GM12864 (cell line): ENCODE data around the gene DLGAP3.

Experiments used
- DNase-seq: peaks from one replicate; pipeline ENCODE4 v3.0.0-alpha.2; 2011; ENCODE audit warnings: low read depth
- H3K4me3 ChIP-seq: 2 replicates; pipeline ENCODE4 v1.5.1; 2011; ENCODE audit warnings: mild to moderate bottlenecking, low read depth, low read length, control low read depth
- TF ChIP-seq, protein P1 (sequence below): IDR thresholded peaks from 2 replicates; pipeline ENCODE4 v1.5.1; 2011; ENCODE audit warnings: low read depth, mild to moderate bottlenecking, moderate library complexity, low read length, control low read depth, inconsistent platforms; ENCODE audit errors: missing control alignments

The DLGAP3 gene

DNA sequence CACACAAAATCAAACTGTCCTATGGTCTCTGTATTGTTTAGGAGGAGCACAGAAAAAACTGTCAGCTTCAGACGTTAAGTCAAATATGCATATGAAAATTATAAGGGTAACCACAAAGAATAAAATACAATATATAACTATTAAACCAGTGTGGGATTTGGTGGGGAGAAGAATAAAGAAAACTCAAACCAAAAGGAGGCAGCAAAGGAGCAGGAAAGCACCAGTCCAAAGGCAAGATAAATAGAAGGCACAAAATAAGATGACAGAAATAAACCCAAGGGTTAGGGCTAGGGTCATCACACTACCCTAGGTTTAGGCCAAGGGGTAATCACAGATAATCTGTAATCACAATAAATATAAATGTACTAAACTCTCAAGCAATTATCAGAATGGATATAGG is 32.8 kb downstream of the DLGAP3 start:
- no peak overlapping the region for H3K4me3 ChIP-seq
- no peak for DNase-seq
- TF ChIP-seq, protein P1, sequence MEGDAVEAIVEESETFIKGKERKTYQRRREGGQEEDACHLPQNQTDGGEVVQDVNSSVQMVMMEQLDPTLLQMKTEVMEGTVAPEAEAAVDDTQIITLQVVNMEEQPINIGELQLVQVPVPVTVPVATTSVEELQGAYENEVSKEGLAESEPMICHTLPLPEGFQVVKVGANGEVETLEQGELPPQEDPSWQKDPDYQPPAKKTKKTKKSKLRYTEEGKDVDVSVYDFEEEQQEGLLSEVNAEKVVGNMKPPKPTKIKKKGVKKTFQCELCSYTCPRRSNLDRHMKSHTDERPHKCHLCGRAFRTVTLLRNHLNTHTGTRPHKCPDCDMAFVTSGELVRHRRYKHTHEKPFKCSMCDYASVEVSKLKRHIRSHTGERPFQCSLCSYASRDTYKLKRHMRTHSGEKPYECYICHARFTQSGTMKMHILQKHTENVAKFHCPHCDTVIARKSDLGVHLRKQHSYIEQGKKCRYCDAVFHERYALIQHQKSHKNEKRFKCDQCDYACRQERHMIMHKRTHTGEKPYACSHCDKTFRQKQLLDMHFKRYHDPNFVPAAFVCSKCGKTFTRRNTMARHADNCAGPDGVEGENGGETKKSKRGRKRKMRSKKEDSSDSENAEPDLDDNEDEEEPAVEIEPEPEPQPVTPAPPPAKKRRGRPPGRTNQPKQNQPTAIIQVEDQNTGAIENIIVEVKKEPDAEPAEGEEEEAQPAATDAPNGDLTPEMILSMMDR, result no peak

DNA sequence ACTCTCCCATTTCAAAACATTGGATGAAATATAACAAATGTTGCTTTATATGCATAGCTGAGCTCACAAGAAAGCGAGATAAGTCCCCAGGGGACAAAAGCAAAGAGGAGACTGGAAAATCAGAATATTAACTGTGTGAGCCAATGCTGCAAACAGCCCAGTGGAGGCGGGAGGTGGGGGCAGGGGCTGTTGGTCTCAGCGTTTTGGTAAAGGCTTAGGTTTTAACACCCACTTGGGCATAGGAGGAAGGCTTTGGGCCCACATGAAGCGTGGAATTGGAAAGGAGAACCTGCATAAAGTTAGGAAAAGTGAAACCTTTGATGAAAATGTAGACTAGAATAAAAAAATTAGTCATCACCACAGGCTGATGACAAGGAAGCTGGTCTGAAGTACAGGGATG is 39.7 kb downstream of the DLGAP3 start:
- H3K4me3 ChIP-seq, result no peak overlapping the region
- TF ChIP-seq, protein P1, result no peak
- no peak for DNase-seq

DNA sequence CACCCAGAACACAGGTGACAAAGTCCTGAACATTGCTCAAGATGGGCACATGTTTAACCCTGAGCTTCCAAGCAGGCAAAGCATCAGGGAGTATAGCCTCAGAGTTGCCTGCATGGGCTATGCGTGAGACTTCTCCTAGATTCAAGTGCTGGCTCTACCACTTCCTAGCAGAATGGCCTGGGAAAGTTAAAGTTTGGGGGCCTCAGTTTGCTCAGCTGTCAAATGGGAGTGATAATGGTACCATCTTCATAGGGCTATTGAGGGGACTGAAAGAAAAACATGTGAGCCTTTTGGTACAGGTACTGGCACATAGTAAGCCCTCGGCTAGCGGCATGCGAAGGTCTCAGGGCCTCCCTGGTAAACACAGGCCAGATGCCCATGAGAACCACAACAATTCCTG is 41.9 kb downstream of the DLGAP3 start:
- TF ChIP-seq, protein P1, result no peak
- no peak for DNase-seq
- no peak overlapping the region for H3K4me3 ChIP-seq

DNA sequence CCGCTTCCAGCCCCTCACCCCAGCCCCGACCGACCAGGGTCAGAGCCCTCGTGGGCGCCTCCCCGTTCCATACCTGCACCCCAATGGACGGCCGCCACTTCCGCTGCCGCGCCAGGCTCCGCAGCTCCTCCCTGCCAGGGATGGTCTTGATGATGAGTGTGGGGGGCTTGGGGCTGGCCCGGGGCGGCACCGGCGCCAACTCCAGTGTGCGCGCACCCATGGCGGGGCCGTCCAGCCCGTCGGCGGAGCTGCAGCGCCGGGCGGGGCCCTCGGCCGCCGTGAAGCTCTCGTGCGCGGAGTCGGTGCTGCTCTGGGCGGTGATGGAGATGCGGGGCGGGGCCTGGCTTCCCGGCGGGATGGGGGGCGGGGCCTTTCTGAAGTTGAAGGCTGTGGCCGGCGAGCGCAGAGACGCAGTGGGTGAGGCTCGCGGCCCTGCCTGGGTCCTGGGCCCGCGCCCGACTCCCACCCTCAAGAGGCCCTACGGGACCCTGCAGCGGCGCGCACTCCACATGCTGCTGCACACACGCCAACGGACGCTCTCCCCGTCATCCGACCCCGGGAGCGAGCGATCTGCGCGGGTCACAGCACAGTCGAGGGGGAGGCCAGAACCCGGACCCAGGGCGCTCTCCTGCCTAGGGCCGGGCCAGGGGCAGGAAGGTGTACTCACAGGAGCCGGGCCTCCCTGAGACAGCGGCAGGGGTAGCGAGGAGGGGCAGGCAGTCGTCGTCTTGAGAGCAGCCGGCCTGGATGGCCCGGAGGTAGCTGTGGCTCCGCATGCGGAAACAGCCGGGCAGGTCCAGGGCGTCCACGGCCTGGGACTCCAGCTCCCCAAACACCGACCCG is 43.8 kb downstream of the DLGAP3 start:
- DNase-seq, result no peak
- H3K4me3 ChIP-seq, result peak overlapping the region; percentile 38
- TF ChIP-seq, protein P1, result no peak

DNA sequence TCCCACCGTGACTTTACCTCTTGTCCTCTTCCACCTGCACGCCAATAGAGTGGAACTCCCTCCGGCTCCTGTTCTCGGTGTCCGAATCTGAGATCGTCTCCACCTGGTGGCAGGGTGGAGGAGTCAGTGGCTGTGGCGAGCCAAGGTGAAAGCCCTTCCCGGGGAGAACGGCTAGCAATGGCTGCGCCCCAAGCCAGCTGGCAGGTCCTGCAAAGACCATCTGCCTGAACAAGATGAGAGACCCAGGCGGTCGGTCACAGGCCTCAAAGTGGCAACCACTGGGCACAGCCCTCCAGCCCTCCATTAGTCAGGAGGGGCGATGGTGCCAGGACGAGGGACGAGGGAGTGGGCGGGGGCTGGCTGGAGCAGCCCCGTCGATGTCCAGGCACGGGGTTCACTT is 44.5 kb downstream of the DLGAP3 start:
- DNase-seq, result no peak
- TF ChIP-seq, protein P1, result peak; percentile 26
- no peak overlapping the region for H3K4me3 ChIP-seq

DNA sequence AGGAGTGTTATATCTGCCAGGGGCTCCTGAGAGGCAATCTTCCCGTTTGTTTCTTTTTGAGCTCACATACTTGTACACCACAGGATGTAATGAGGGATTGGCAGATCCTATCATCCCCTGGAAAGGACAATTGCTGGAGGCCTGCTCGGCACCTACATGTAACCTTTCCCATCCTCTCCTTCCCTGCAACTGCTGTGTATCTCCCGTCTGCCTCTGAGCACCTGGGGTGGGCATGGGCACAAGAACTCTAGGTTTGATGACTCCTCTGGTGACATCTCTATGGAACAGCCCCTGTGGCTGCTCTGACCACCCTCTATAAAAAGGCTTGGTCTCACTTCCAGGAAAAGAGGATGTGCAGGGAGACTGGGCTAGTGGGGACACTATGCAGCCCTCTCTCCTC is 44.9 kb downstream of the DLGAP3 start:
- TF ChIP-seq, protein P1, result no peak
- DNase-seq, result no peak
- H3K4me3 ChIP-seq, result no peak overlapping the region

DNA sequence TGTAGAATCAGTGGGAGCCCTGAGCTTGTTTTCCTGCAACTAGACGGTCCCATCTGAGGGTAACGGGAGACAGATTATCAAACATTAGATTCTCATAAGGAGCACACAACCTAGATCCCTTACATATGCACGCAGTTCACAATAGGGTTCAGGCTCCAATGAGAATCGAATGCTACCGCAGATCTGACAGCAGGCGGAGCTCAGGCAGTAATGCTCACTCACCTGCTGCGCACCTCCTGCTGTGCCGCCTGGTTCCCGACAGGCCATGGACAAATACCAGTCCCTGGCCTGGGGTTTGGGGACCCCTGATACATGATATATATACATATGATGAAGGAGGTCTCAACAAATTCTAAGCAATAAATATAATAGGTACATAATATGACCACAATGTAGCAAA is 50.2 kb downstream of the DLGAP3 start:
- TF ChIP-seq, protein P1, result no peak
- H3K4me3 ChIP-seq, result no peak overlapping the region
- no peak for DNase-seq
